ENCODE measurements around the gene GPR160. TPM values are rescaled to one million over a fixed set of nuclear protein-coding genes. Genes with fewer than 3 reads are reported as not detected.

The GPR160 gene
- total and polyA plus RNA-seq, 10 of the 15 experiments (the other 5 are each of a cell fraction or from before 2014, with no cell fraction given) = 1.2 to 57.7 (median 30.9) TPM

DNA sequence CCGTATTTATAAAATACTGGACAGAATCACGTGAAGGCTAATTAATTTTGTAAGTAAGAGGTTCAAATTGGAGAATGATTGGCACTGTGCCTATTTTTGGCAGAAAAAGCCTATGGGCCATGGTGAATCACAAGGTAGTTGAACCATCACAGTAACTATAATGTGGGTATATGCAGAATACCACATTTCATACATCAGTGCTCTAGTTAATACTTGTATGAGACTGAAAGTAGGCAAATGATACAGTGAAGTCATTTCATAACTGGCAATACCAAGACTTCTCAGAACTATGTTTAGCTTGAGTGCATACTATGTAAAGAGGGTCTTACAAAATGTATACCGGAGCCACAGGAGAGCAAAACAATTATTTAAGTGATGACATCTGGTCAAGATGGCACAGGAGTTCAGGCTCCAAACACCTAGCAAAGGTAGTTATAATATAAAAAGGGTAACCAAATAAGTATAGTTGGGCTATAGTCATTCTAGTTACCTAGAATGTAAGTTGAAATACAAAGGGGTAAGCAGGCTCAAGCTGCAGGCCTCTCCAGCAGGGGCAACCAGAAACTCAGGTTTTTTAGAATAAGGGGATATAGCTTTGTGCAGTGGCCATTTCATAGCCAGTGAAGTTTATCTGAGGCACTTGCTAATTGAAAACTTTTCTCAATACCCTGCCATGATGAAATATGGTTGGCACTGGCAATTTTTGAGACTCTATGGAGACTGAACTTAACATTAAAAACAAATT lies 19.1 kb downstream of the GPR160 start (continued):
- TF ChIP-seq SMAD1 (IDR thresholded peaks at IDR 0.05; ENCODE audit: low read depth, partially characterized antibody) (peak; percentile 72), TBL1XR1 (IDR thresholded peaks at IDR 0.05; ENCODE audit: low read depth, low read length) (no peak), SMARCA5 (IDR thresholded peaks at IDR 0.05) (no peak), SP1 (IDR thresholded peaks at IDR 0.05; ENCODE audit: low read depth, low read length) (peak; percentile 10), SIN3A (IDR thresholded peaks at IDR 0.05; ENCODE audit: low read depth, low read length) (no peak), ATF7 (IDR thresholded peaks at IDR 0.05; ENCODE audit: low read depth) (peak; percentile 75), SUPT20H (IDR thresholded peaks at IDR 0.05; ENCODE audit: borderline replicate concordance, control insufficient read depth, low read depth, low read length) (no peak), KDM1A (IDR thresholded peaks at IDR 0.05; ENCODE audit: borderline replicate concordance) (no peak), CREM (IDR thresholded peaks at IDR 0.05; ENCODE audit: low read depth) (peak; percentile 84), MEF2B (IDR thresholded peaks at IDR 0.05; ENCODE audit: partially characterized antibody, poor library complexity, severe bottlenecking) (peak; percentile 88), JUNB (IDR thresholded peaks at IDR 0.05) (peak; percentile 96), JUND (IDR thresholded peaks at IDR 0.05; ENCODE audit: low read depth, low read length) (peak; percentile 67), ZNF24 (IDR thresholded peaks at IDR 0.05) (no peak), TCF7 (IDR thresholded peaks at IDR 0.05; ENCODE audit: borderline replicate concordance) (peak; percentile 78), RCOR1 (conservative IDR thresholded peaks at IDR 0.05; ENCODE audit: low read depth, low read length) (no peak), BCL11A (IDR thresholded peaks at IDR 0.05; ENCODE audit: low read depth, low read length) (peak; percentile 80; the same call in 1 of the 2 replicates), RELA (IDR thresholded peaks at IDR 0.05; ENCODE audit: borderline replicate concordance, partially characterized antibody) (no peak)
- TF ChIP-seq, protein P1, sequence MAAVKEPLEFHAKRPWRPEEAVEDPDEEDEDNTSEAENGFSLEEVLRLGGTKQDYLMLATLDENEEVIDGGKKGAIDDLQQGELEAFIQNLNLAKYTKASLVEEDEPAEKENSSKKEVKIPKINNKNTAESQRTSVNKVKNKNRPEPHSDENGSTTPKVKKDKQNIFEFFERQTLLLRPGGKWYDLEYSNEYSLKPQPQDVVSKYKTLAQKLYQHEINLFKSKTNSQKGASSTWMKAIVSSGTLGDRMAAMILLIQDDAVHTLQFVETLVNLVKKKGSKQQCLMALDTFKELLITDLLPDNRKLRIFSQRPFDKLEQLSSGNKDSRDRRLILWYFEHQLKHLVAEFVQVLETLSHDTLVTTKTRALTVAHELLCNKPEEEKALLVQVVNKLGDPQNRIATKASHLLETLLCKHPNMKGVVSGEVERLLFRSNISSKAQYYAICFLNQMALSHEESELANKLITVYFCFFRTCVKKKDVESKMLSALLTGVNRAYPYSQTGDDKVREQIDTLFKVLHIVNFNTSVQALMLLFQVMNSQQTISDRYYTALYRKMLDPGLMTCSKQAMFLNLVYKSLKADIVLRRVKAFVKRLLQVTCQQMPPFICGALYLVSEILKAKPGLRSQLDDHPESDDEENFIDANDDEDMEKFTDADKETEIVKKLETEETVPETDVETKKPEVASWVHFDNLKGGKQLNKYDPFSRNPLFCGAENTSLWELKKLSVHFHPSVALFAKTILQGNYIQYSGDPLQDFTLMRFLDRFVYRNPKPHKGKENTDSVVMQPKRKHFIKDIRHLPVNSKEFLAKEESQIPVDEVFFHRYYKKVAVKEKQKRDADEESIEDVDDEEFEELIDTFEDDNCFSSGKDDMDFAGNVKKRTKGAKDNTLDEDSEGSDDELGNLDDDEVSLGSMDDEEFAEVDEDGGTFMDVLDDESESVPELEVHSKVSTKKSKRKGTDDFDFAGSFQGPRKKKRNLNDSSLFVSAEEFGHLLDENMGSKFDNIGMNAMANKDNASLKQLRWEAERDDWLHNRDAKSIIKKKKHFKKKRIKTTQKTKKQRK (IDR thresholded peaks at IDR 0.05; ENCODE audit: low read depth, low read length) = no peak
- TF ChIP-seq, protein P2, sequence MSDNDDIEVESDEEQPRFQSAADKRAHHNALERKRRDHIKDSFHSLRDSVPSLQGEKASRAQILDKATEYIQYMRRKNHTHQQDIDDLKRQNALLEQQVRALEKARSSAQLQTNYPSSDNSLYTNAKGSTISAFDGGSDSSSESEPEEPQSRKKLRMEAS (IDR thresholded peaks at IDR 0.05; ENCODE audit: low read depth, low read length) = no peak
- TF ChIP-seq, protein P3, sequence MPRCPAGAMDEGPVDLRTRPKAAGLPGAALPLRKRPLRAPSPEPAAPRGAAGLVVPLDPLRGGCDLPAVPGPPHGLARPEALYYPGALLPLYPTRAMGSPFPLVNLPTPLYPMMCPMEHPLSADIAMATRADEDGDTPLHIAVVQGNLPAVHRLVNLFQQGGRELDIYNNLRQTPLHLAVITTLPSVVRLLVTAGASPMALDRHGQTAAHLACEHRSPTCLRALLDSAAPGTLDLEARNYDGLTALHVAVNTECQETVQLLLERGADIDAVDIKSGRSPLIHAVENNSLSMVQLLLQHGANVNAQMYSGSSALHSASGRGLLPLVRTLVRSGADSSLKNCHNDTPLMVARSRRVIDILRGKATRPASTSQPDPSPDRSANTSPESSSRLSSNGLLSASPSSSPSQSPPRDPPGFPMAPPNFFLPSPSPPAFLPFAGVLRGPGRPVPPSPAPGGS (IDR thresholded peaks at IDR 0.05; ENCODE audit: borderline replicate concordance, insufficient read depth, low read depth, low read length, poor library complexity, severe bottlenecking) = peak; percentile 48
- TF ChIP-seq, protein P4, sequence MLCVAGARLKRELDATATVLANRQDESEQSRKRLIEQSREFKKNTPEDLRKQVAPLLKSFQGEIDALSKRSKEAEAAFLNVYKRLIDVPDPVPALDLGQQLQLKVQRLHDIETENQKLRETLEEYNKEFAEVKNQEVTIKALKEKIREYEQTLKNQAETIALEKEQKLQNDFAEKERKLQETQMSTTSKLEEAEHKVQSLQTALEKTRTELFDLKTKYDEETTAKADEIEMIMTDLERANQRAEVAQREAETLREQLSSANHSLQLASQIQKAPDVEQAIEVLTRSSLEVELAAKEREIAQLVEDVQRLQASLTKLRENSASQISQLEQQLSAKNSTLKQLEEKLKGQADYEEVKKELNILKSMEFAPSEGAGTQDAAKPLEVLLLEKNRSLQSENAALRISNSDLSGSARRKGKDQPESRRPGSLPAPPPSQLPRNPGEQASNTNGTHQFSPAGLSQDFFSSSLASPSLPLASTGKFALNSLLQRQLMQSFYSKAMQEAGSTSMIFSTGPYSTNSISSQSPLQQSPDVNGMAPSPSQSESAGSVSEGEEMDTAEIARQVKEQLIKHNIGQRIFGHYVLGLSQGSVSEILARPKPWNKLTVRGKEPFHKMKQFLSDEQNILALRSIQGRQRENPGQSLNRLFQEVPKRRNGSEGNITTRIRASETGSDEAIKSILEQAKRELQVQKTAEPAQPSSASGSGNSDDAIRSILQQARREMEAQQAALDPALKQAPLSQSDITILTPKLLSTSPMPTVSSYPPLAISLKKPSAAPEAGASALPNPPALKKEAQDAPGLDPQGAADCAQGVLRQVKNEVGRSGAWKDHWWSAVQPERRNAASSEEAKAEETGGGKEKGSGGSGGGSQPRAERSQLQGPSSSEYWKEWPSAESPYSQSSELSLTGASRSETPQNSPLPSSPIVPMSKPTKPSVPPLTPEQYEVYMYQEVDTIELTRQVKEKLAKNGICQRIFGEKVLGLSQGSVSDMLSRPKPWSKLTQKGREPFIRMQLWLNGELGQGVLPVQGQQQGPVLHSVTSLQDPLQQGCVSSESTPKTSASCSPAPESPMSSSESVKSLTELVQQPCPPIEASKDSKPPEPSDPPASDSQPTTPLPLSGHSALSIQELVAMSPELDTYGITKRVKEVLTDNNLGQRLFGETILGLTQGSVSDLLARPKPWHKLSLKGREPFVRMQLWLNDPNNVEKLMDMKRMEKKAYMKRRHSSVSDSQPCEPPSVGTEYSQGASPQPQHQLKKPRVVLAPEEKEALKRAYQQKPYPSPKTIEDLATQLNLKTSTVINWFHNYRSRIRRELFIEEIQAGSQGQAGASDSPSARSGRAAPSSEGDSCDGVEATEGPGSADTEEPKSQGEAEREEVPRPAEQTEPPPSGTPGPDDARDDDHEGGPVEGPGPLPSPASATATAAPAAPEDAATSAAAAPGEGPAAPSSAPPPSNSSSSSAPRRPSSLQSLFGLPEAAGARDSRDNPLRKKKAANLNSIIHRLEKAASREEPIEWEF (IDR thresholded peaks at IDR 0.05; ENCODE audit: insufficient replicate concordance, low read depth, low read length) = no peak
